Measurements from ENCODE around the gene UFSP1.
"Not testable (repeated sequence)": the region's sequence is repeated elsewhere in the genome, so short reads cannot be mapped to it uniquely, and the experiment has no call there.

Gene UFSP1

DNA sequence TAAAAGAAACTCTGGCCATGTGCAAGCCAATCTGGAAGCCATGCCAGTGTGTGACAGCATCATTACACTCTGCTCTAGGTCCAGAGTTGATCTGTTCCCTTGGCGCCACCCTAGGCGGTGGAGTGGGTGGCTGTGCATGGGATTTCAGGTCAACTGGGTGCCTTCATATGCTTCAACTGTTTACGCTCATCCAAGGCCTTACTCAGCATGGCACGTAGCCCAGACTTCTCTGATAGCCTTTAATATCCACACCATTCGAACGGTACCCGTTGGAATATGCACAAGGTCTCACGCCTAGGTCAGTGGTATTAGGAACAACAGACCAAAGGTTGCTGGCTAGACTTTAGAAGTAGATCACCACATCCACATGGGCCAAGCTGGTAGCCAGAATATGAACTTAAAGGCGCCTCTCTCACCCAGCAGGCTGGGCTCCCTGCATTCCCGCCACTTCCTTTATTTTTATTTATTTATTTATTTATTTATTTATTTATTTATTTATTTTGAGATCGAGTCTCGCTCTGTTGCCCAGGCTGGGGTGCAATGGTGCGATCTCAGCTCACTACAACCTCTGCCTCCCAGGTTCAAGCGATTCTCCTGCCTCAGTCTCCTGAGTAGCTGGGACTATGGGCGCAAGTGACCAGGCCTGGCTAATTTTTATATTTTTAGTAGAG, 24.8 kb upstream of the UFSP1 start:
- no peak for FAIRE-seq
- TF ChIP-seq, protein P1, sequence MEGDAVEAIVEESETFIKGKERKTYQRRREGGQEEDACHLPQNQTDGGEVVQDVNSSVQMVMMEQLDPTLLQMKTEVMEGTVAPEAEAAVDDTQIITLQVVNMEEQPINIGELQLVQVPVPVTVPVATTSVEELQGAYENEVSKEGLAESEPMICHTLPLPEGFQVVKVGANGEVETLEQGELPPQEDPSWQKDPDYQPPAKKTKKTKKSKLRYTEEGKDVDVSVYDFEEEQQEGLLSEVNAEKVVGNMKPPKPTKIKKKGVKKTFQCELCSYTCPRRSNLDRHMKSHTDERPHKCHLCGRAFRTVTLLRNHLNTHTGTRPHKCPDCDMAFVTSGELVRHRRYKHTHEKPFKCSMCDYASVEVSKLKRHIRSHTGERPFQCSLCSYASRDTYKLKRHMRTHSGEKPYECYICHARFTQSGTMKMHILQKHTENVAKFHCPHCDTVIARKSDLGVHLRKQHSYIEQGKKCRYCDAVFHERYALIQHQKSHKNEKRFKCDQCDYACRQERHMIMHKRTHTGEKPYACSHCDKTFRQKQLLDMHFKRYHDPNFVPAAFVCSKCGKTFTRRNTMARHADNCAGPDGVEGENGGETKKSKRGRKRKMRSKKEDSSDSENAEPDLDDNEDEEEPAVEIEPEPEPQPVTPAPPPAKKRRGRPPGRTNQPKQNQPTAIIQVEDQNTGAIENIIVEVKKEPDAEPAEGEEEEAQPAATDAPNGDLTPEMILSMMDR (IDR thresholded peaks at IDR 0.05; ENCODE audit: insufficient read depth, missing control alignments), result no peak
- DNase-seq (ENCODE audit: insufficient read length, low spot score), result no peak

DNA sequence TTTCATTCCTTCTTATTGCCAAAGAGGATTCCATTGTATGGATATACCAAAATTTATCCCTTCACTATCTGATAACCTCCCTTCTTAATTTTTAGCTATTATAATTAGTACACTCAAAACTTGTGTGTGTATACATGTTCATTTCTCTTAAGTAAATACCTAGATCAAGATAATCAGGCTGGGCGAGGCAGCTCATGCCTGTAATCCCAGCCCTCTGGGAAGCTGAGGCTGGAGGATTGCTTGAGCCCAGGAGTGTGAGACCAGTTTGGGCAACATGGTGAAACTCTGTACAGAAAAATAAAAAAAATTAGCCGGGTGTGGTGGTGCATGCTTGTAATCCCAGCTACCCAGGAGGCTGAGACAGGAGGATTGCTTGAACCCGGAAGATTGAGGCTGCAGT, 22.0 kb upstream of the UFSP1 start:
- TF ChIP-seq, protein P1 (IDR thresholded peaks at IDR 0.05; ENCODE audit: insufficient read depth, missing control alignments), result no peak
- FAIRE-seq, result no peak
- DNase-seq (ENCODE audit: insufficient read length, low spot score), result no peak

DNA sequence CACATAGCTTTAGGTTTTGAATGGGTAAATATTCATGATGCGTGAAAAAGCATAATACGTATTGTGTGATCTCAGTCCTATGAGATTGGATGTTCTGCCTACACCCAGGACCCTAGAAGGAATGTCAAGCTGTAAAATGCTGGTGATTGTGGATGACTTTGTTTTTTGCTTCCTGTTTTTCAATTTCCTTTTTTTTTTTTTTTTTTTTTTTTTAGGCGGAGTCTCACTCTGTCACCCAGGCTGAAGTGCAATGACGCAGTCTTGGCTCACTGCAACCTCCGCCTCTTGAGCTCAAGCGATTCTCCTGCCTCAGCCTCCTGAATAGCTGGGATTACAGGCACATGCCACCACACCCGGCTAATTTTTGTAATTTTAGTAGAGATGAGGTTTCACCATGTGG, 20.9 kb upstream of the UFSP1 start:
- not testable (repeated sequence) for FAIRE-seq; DNase-seq (ENCODE audit: insufficient read length, low spot score)

DNA sequence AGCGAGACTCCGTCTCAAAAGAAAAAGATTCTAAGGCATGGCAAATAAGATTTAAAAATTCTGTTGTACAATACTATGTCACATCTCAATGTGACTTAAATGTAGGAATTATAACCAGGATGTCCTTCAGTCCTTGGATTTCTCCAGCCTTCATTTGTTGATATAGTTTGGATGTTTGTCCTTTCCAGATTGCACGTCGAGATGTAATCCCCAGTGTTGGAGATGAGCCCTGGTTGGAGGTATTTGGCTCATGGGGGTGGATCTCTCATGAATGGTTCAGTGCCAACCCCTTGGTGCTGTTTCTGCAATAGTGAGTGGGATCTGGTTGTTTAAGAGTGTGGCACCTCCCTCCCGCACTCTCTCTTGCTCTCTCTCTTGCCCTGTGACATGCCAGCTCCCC, 19.0 kb upstream of the UFSP1 start:
- TF ChIP-seq, protein P1 (IDR thresholded peaks at IDR 0.05; ENCODE audit: insufficient read depth, missing control alignments), result no peak
- DNase-seq (ENCODE audit: insufficient read length, low spot score) (no peak), FAIRE-seq (no peak)

DNA sequence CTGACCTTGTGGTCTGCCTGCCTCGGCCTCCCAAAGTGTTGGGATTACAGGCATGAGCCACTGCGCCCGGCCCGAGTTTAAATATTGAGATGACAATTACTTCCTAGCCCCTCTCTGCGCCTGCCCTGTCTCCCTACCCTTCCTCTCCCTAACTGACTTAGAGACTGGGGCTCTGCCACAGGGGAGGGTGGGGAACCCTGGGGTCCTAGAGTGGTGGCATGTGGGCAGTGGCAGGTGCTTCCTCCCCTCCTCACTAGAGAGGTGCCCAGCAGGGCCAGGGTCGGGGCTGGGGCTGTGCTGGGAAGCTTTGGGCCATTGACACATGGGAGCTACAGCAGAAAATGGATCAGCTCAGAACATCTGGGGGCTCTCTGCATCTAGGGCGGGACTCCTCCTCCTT, 13.1 kb upstream of the UFSP1 start:
- TF ChIP-seq, protein P1 (IDR thresholded peaks at IDR 0.05; ENCODE audit: insufficient read depth, missing control alignments), result no peak
- DNase-seq (ENCODE audit: insufficient read length, low spot score) (no peak), FAIRE-seq (no peak)

DNA sequence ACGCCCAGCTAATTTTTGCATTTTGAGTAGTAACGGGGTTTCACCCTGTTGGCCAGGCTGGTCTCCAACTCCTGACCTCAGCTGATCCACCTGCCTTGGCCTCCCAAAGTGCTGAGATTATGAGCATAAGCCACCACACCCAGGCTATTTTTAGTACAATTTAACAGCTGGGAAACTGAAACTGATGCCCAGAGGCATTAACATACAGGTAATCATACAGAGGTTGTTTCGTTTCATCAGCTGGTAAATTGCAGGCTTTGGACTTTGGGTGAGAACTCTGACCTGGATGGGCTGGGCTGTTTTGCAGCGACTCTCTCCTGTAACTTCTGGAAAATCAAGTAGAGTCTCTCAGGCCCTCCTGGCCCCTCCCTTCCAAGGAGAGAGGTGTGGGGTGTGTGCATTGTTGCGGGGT, 12.4 kb upstream of the UFSP1 start:
- DNase-seq (ENCODE audit: insufficient read length, low spot score) (no peak), FAIRE-seq (no peak)
- TF ChIP-seq, protein P1 (IDR thresholded peaks at IDR 0.05; ENCODE audit: insufficient read depth, missing control alignments), result no peak

DNA sequence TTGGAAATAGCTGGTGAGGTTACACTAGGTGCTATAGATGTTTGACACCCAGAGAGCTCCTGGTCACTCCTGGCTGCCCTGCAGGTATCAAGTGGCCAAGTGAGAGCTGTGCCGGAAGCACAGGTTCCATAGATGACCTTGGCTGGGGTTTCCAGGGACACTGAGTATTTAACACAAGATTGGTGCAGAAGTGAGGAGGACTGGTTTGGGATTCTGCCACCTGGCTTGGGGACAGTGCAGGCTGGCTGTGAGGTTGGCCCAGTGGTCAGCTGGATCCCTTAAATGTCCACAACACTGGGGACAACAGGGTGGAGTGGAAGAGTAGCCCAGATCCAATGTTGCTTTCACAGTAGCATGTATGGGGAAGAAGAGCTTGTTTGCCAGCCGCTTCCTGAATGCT, 11.5 kb upstream of the UFSP1 start:
- DNase-seq (ENCODE audit: insufficient read length, low spot score) (no peak), FAIRE-seq (no peak)
- TF ChIP-seq, protein P1 (IDR thresholded peaks at IDR 0.05; ENCODE audit: insufficient read depth, missing control alignments), result no peak

DNA sequence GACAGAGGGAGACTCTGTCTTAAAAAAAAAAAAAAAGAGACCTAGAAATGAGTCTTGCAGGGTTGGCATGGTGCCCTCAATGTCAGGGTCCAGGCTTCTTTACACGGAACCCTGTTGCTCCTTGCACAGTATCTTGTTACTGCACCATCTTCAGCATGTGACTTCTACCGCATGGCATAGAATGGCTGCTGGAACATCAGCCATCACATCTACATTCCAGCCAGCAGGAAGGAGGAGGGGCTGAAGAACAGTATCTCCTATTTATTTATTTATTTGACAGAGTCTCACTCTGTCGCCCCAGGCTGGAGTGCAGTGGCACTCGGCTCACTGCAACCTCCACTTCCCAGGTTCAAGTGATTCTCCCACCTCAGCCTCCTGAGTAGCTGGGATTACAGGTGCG, 9.9 kb upstream of the UFSP1 start:
- FAIRE-seq, result no peak
- TF ChIP-seq, protein P1 (IDR thresholded peaks at IDR 0.05; ENCODE audit: insufficient read depth, missing control alignments), result no peak
- no peak for DNase-seq (ENCODE audit: insufficient read length, low spot score)
